Caco-2 (cell line): Measurements from ENCODE around the gene CACNA1A. TPM values are rescaled to one million over a fixed set of nuclear protein-coding genes. Genes with fewer than 3 reads are reported as not detected.

Experiments
- BruUV-seq: library from RNA; stranded (reverse); fragments of 400-500 nt; replicated peaks from 2 replicates; lab custom pipeline; 2021; lab: Mats Ljungman, UMichigan
- CTCF ChIA-PET: fragments of 300-600 bp; sonication (Branson Sonifier 250); formaldehyde crosslinking; loops from one replicate; lab custom pipeline; 2022; ENCODE audit warnings: antibody characterized with exemption; lab: Charles Lee
- POLR2A ChIA-PET: fragments of 300-600 bp; sonication (Branson Sonifier 250); formaldehyde crosslinking; loops from one replicate; lab custom pipeline; 2022; ENCODE audit warnings: antibody characterized with exemption; lab: Charles Lee
- DNase-seq, 2 experiments: peaks; one replicate each; pipeline versions ENCODE4 v3.0.0 to v3.0.0-alpha.2; 2020 to 2022
- H3K27me3 ChIP-seq: replicated peaks from 2 replicates; pipeline ENCODE4 v1.6.0; 2011; ENCODE audit warnings: low read length; ENCODE audit not compliant: control insufficient read depth, insufficient read depth
- H3K36me3 ChIP-seq: 2 replicates; pipeline ENCODE4 v1.5.1; 2011; ENCODE audit warnings: low read length; ENCODE audit not compliant: control insufficient read depth, insufficient read depth
- H3K4me1 ChIP-seq: fragments of 250-450 bp; sonication (Bioruptor Pico); 2 replicates; pipeline ENCODE4 v1.5.1; 2020; ENCODE audit warnings: mild to moderate bottlenecking
- H3K4me3 ChIP-seq: 2 replicates; pipeline ENCODE4 v1.5.1; 2011; ENCODE audit warnings: low read depth, mild to moderate bottlenecking, control low read depth, low read length
- H3K9me3 ChIP-seq: fragments of 250-450 bp; sonication (Bioruptor Pico); 2 replicates; pipeline ENCODE4 v1.5.1; 2020; ENCODE audit warnings: mild to moderate bottlenecking, moderate library complexity
- H3K27ac Mint-ChIP-seq: one replicate; pipeline ENCODE4 v1.8.0; 2022; ENCODE audit warnings: mixed read lengths; ENCODE audit not compliant: unreplicated experiment
- H3K27me3 Mint-ChIP-seq: one replicate; pipeline ENCODE4 v1.8.0; 2022; ENCODE audit warnings: mixed read lengths; ENCODE audit not compliant: insufficient read depth, unreplicated experiment
- H3K36me3 Mint-ChIP-seq: one replicate; pipeline ENCODE4 v1.8.0; 2022; ENCODE audit warnings: mild to moderate bottlenecking, mixed read lengths; ENCODE audit not compliant: insufficient read depth, unreplicated experiment
- H3K4me1 Mint-ChIP-seq: one replicate; pipeline ENCODE4 v1.8.0; 2022; ENCODE audit warnings: low read depth, mixed read lengths; ENCODE audit not compliant: unreplicated experiment
- H3K4me3 Mint-ChIP-seq: one replicate; pipeline ENCODE4 v1.8.0; 2022; ENCODE audit warnings: mild to moderate bottlenecking, moderate library complexity, mixed read lengths; ENCODE audit not compliant: unreplicated experiment
- H3K9me3 Mint-ChIP-seq: one replicate; pipeline ENCODE4 v1.8.0; 2022; ENCODE audit warnings: mixed read lengths; ENCODE audit not compliant: unreplicated experiment
- CTCF ChIP-seq, 2 experiments: fragments of 200-600 bp in 1 of 2; IDR thresholded peaks; 1 replicate in 1 of 2; 2 replicates in 1 of 2; pipeline versions ENCODE4 v1.5.1 to v1.8.0; 2011 to 2022; ENCODE audit warnings: antibody characterized with exemption in 1 of 2, control low read depth in 1 of 2, inconsistent platforms in 1 of 2, low read depth in 1 of 2, low read length in 1 of 2, mild to moderate bottlenecking in 1 of 2, moderate library complexity in 1 of 2; ENCODE audit not compliant: insufficient read depth in 1 of 2, severe bottlenecking in 1 of 2, unreplicated experiment in 1 of 2
- intact Hi-C: fragments of 100-400 bp; cut with micrococcal nuclease; formaldehyde crosslinking; loops from one replicate; pipeline ENCODE4 v1.10.0; 2022; ENCODE audit not compliant: unreplicated experiment
- total RNA-seq: library from RNA; stranded (reverse); gene quantifications from 2 replicates; pipeline ENCODE4 v1.2.3, GENCODE V29; 2022

Gene CACNA1A
- total RNA-seq, 1 experiment from 2014 or later, result not detected

DNA sequence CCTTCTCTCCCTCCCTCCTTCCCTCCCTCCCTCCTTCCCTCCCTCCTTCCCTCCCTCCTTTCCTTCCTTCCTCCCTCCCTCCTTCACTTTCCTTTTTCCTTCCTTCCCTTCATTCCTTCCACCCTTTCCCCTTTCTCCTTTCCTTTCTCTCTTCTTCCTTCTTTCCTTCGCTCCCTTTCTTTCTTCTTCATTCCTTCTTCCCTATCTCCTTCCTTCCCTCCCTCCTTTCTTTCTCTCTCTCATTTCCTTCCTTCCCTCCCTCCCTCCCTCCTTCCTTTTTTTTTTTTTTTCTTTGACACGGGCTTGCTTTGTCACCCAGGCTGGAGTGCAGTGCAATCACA lies 250.6 kb downstream of the CACNA1A start:
- no peak overlapping the region for H3K4me3 Mint-ChIP-seq
- ChIA-PET CTCF (no interaction called here), POLR2A (no interaction called here)
- H3K4me1 Mint-ChIP-seq, result no peaks in the 10 kb centered on the region
- no peak overlapping the region for H3K27ac Mint-ChIP-seq
- intact Hi-C loops, result no loop called here
- Histone ChIP-seq H3K27me3 (no peaks in the 10 kb centered on the region; the same call in 1 of the 2 replicates), H3K4me1 (no peaks in the 10 kb centered on the region; the same call in 1 of the 2 replicates), H3K36me3 (no peaks in the 10 kb centered on the region), H3K9me3 (no peaks in the 10 kb centered on the region), H3K4me3 (no peak overlapping the region)
- H3K9me3 Mint-ChIP-seq, result no peaks in the 10 kb centered on the region
- no peak for DNase-seq
- BruUV-seq, result no TSS peak
- peaks cover 14% of the 10 kb centered on the region for H3K27me3 Mint-ChIP-seq
- no peaks in the 10 kb centered on the region for H3K36me3 Mint-ChIP-seq
- TF ChIP-seq CTCF (IDR thresholded peaks at IDR 0.05; ENCODE audit: insufficient read depth in 1 of 2, low read depth in 1 of 2, low read length in 1 of 2, severe bottlenecking in 1 of 2, unreplicated experiment in 1 of 2), result no peak

- Mint-ChIP-seq H3K27ac (no peak overlapping the region), H3K9me3 (no peaks in the 10 kb centered on the region), H3K4me1 (no peaks in the 10 kb centered on the region), H3K27me3 (peaks cover 14% of the 10 kb centered on the region), H3K36me3 (no peaks in the 10 kb centered on the region), H3K4me3 (no peak overlapping the region)
- no peak overlapping the region for H3K4me3 ChIP-seq
- intact Hi-C loops, result no loop called here
- no TSS peak for BruUV-seq
- TF ChIP-seq CTCF (IDR thresholded peaks at IDR 0.05; ENCODE audit: insufficient read depth in 1 of 2, low read depth in 1 of 2, low read length in 1 of 2, severe bottlenecking in 1 of 2, unreplicated experiment in 1 of 2), result no peak
- no peaks in the 10 kb centered on the region for H3K36me3 ChIP-seq
- H3K27me3 ChIP-seq, result no peaks in the 10 kb centered on the region; the same call in none of the 2 replicates
- DNase-seq, result no peak
- CTCF ChIA-PET, result no interaction called here
- POLR2A ChIA-PET, result no interaction called here
- H3K4me1 ChIP-seq, result no peaks in the 10 kb centered on the region
- H3K9me3 ChIP-seq, result no peaks in the 10 kb centered on the region
Measured at GRCh38 chr19:13255041-13255718, 251.1 kb downstream of the CACNA1A start.

- Histone ChIP-seq H3K36me3 (no peaks in the 10 kb centered on the region), H3K4me1 (no peaks in the 10 kb centered on the region), H3K4me3 (no peak overlapping the region), H3K9me3 (no peaks in the 10 kb centered on the region), H3K27me3 (no peaks in the 10 kb centered on the region; the same call in 1 of the 2 replicates)
- no peaks in the 10 kb centered on the region for H3K9me3 Mint-ChIP-seq
- POLR2A ChIA-PET, result no interaction called here
- intact Hi-C loops, result no loop called here
- TF ChIP-seq CTCF (IDR thresholded peaks at IDR 0.05; ENCODE audit: insufficient read depth in 1 of 2, low read depth in 1 of 2, low read length in 1 of 2, severe bottlenecking in 1 of 2, unreplicated experiment in 1 of 2), result no peak
- peaks cover 12% of the 10 kb centered on the region for H3K27me3 Mint-ChIP-seq
- no TSS peak for BruUV-seq
- CTCF ChIA-PET, result no interaction called here
- H3K36me3 Mint-ChIP-seq, result no peaks in the 10 kb centered on the region
- no peak for DNase-seq
- no peak overlapping the region for H3K27ac Mint-ChIP-seq
- H3K4me3 Mint-ChIP-seq, result no peak overlapping the region
- H3K4me1 Mint-ChIP-seq, result no peaks in the 10 kb centered on the region
Measured at GRCh38 chr19:13252569-13253335, 253.5 kb downstream of the CACNA1A start.
